Measurements from ENCODE around the gene RPL39L. TPM values are rescaled to one million over a fixed set of nuclear protein-coding genes. Genes with fewer than 3 reads are reported as not detected.

The RPL39L gene
- total and polyA plus RNA-seq, 10 of the 15 experiments (the other 5 are each of a cell fraction or from before 2014, with no cell fraction given): 12.5 to 67.8 (median 31.3) TPM

DNA sequence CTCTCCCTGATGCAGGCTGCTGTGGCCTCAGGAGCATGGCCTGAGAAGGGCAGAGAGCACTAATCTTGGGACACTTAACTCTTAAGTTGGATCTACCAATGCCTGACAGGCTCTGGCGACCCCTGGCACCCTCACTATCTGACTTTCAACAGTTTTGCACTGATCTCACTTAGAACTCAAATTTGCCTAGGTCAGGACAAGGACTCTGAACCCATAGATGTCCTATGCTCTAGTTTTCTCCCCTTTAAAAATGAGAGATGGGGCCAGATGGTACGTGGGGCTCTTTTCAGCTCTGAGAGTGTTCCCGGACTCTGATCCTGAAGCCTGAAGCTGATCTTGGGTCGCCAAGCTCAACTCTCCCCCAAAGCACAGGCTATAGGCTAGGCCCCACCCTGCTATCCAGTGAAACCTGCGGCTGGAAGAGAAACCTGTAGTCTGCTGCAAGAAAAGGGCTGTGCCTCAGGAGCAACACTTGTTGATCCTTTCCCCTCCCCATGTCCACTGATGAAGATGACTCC, 65.7 kb downstream of the RPL39L start:
- H3K36me3 ChIP-seq (ENCODE audit: control insufficient read depth in 2 of 2, insufficient read depth in 2 of 2, low read length in 1 of 2): peaks cover 37 to 63% of the 10 kb centered on the region in 2 experiments
- no peak for FAIRE-seq
- H3K9ac ChIP-seq (ENCODE audit: control insufficient read depth, insufficient read depth, low read length): no peak overlapping the region
- in situ Hi-C loops (cut with MboI): no loop called here
- no peak for DNase-seq (ENCODE audit: low read depth, low spot score)
- ATAC-seq: no peak
- no peak overlapping the region for H3K4me3 ChIP-seq
- CTCF ChIA-PET: interaction anchor here (1.1 to 1.8 kb wide), 3 partner anchors 8 to 92 kb away, joined by 3 to 6 read pairs (median 4); no protein-coding TSS in a partner anchor
- no peaks in the 10 kb centered on the region for H3K27me3 ChIP-seq (replicated peaks in 1 of 2; ENCODE audit: control insufficient read depth in 2 of 2, insufficient read depth in 2 of 2, low read length in 1 of 2)
- TF ChIP-seq POLR2A (IDR thresholded peaks at IDR 0.05; ENCODE audit: low read depth, low read length): peak; percentile 43; the same call in 1 of the 2 replicates
- TF ChIP-seq SMAD5 (IDR thresholded peaks at IDR 0.05; ENCODE audit: low read depth): no peak
- H3K4me2 ChIP-seq (ENCODE audit: control insufficient read depth, insufficient read depth): no peak overlapping the region
- H3K79me2 ChIP-seq (ENCODE audit: control insufficient read depth, insufficient read depth, low read length): peaks cover 4% of the 10 kb centered on the region
- H4K20me1 ChIP-seq (ENCODE audit: control insufficient read depth, insufficient read depth): 0 out of 2 replicates have a peak, but pooled peaks cover 3% of the 10 kb centered on the region
- no peaks in the 10 kb centered on the region; the same call in 2 of the 3 replicates for H3K9me3 ChIP-seq (replicated peaks; ENCODE audit: control insufficient read depth, insufficient read depth, low read length)
- RAD21 ChIA-PET (ENCODE audit: unreplicated experiment): no interaction called here
- no peak overlapping the region for H2AFZ ChIP-seq (ENCODE audit: control insufficient read depth, low read depth, low read length)
- no TSS peak for BruUV-seq (replicated peaks)
- POLR2A ChIA-PET: interaction anchor here (0.5 kb wide), 1 partner anchor 39 kb away, joined by 3 read pairs; no protein-coding TSS in a partner anchor
- 98% methylated on average over 5 of the region's 5 CpGs for WGBS (ENCODE audit: insufficient coverage, insufficient replicate concordance, low lambda C conversion rate, missing lambda C conversion rate)
- intact Hi-C loops (cut with micrococcal nuclease; ENCODE audit: unreplicated experiment): no loop called here
- no peak overlapping the region for H3K27ac ChIP-seq (ENCODE audit: control insufficient read depth, insufficient read depth)
- no peaks in the 10 kb centered on the region for H3K4me1 ChIP-seq (ENCODE audit: control insufficient read depth, insufficient read depth, low read length)
- SMC1A ChIA-PET (ENCODE audit: uncharacterized antibody, unreplicated experiment): interaction anchor here (0.6 to 2.0 kb wide), 5 partner anchors 46 to 224 kb away, joined by 3 to 11 read pairs (median 4); no protein-coding TSS in a partner anchor

DNA sequence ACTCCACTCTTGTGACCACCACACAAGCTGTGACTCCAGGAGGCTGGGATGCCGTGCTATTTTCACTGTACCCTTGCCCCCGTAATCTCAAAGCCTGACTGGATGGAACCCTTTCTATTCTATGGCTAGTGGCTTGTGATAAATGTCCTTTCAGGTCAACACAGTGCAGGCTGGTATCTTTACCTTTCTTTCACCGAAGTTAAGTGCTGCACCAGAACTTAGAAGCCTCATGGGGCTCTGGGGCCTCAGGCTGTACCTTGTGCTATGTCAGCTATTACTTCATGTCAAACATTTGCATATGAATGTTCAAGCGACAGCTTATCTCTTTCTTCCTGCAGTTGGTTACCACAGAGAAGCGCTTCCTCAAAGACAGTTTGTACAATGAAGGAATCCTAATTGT, 66.8 kb downstream of the RPL39L start:
- BruUV-seq (replicated peaks): no TSS peak
- Histone ChIP-seq H3K4me3 (no peak overlapping the region), H3K27ac (ENCODE audit: control insufficient read depth, insufficient read depth) (no peak overlapping the region), H3K4me2 (ENCODE audit: control insufficient read depth, insufficient read depth) (no peak overlapping the region), H3K9me3 (replicated peaks; ENCODE audit: control insufficient read depth, insufficient read depth, low read length) (no peaks in the 10 kb centered on the region; the same call in 2 of the 3 replicates), H3K79me2 (ENCODE audit: control insufficient read depth, insufficient read depth, low read length) (peaks cover 5% of the 10 kb centered on the region), H3K27me3 (replicated peaks in 1 of 2; ENCODE audit: control insufficient read depth in 2 of 2, insufficient read depth in 2 of 2, low read length in 1 of 2) (no peaks in the 10 kb centered on the region), H2AFZ (ENCODE audit: control insufficient read depth, low read depth, low read length) (no peak overlapping the region), H3K4me1 (ENCODE audit: control insufficient read depth, insufficient read depth, low read length) (no peaks in the 10 kb centered on the region), H3K9ac (ENCODE audit: control insufficient read depth, insufficient read depth, low read length) (no peak overlapping the region), H4K20me1 (ENCODE audit: control insufficient read depth, insufficient read depth) (0 out of 2 replicates have a peak, but pooled peaks cover 3% of the 10 kb centered on the region), H3K36me3 (ENCODE audit: control insufficient read depth in 2 of 2, insufficient read depth in 2 of 2, low read length in 1 of 2) (peaks cover 37 to 57% of the 10 kb centered on the region in 2 experiments)
- FAIRE-seq: no peak
- ChIA-PET RAD21 (ENCODE audit: unreplicated experiment) (no interaction called here), SMC1A (ENCODE audit: uncharacterized antibody, unreplicated experiment) (interaction anchor here (1.2 kb wide), 1 partner anchor 46 kb away, joined by 4 read pairs; no protein-coding TSS in a partner anchor), POLR2A (no interaction called here), CTCF (no interaction called here)
- in situ Hi-C loops (cut with MboI) (no loop called here), intact Hi-C loops (cut with micrococcal nuclease; ENCODE audit: unreplicated experiment) (no loop called here)
- 22% methylated on average over 5 of the region's 5 CpGs for WGBS (ENCODE audit: insufficient coverage, insufficient replicate concordance, low lambda C conversion rate, missing lambda C conversion rate)
- TF ChIP-seq POLR2AphosphoS2 (IDR thresholded peaks at IDR 0.05; ENCODE audit: low read depth, low read length) (peak; percentile 61; the same call in 1 of the 2 replicates), PML (IDR thresholded peaks at IDR 0.05; ENCODE audit: low read length) (peak; percentile 18; the same call in 1 of the 2 replicates), NR2C2 (IDR thresholded peaks at IDR 0.05; ENCODE audit: borderline replicate concordance, control insufficient read depth, insufficient read length, low read depth) (no peak), HDAC6 (IDR thresholded peaks at IDR 0.05; ENCODE audit: unreplicated experiment) (no peak)
- TF ChIP-seq, protein P1, sequence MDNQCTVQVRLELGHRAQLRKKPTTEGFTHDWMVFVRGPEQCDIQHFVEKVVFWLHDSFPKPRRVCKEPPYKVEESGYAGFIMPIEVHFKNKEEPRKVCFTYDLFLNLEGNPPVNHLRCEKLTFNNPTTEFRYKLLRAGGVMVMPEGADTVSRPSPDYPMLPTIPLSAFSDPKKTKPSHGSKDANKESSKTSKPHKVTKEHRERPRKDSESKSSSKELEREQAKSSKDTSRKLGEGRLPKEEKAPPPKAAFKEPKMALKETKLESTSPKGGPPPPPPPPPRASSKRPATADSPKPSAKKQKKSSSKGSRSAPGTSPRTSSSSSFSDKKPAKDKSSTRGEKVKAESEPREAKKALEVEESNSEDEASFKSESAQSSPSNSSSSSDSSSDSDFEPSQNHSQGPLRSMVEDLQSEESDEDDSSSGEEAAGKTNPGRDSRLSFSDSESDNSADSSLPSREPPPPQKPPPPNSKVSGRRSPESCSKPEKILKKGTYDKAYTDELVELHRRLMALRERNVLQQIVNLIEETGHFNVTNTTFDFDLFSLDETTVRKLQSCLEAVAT (IDR thresholded peaks at IDR 0.05): no peak
- DNase-seq (ENCODE audit: low read depth, low spot score): no peak
- ATAC-seq: peak; percentile 11; the same call in 2 of the 3 replicates

All from GM12878 (cell line).